Endothelial cell of umbilical vein (primary cell): ENCODE measurements around the gene LAG3. TPM values are rescaled to one million over a fixed set of nuclear protein-coding genes. Genes with fewer than 3 reads are reported as not detected.

Experiments used
- BruUV-seq: library from RNA; stranded (reverse); fragments of 400-500 nt; replicated peaks from 2 replicates; lab custom pipeline; 2021; lab: Mats Ljungman, UMichigan
- CTCF ChIA-PET: fragments of 300-600, 350-600 bp; sonication (Branson Sonifier 250); formaldehyde crosslinking; loops from one replicate; lab custom pipeline; 2021; ENCODE audit warnings: antibody characterized with exemption, inconsistent platforms; lab: Charles Lee
- POLR2A ChIA-PET: fragments of 300-600, 350-600 bp; sonication (Branson Sonifier 250); formaldehyde crosslinking; loops from one replicate; lab custom pipeline; 2021; ENCODE audit warnings: antibody characterized with exemption, inconsistent platforms; lab: Charles Lee
- DNase-seq: peaks from one replicate; pipeline ENCODE4 v3.0.0-alpha.2; 2011; ENCODE audit warnings: low read depth, low spot score
- FAIRE-seq: peaks from 2 replicates; lab custom pipeline; 2011; peaks lifted over from hg19 to GRCh38; lab: Jason Lieb, UNC
- H2AFZ ChIP-seq: 2 replicates; pipeline ENCODE4 v1.6.0; 2012; ENCODE audit warnings: low read depth, low read length, control low read depth, inconsistent platforms
- H3K27ac ChIP-seq: 2 replicates; pipeline ENCODE4 v1.5.1; 2011; ENCODE audit warnings: low read depth, mild to moderate bottlenecking, control low read depth, low read length, moderate library complexity; ENCODE audit not compliant: insufficient read depth
- H3K27me3 ChIP-seq, 2 experiments: 2 replicates each; pipeline versions ENCODE4 v1.6.0 to v1.6.1; 2011; ENCODE audit warnings: low read length in 2 of 2, mixed read lengths in 1 of 2; ENCODE audit not compliant: control insufficient read depth in 2 of 2, insufficient read depth in 2 of 2
- H3K36me3 ChIP-seq, 2 experiments: 2 replicates in 1 of 2; 3 replicates in 1 of 2; pipeline ENCODE4 v1.5.1; 2011; ENCODE audit warnings: low read length in 2 of 2, mild to moderate bottlenecking in 1 of 2, moderate library complexity in 1 of 2; ENCODE audit not compliant: control insufficient read depth in 2 of 2, insufficient read depth in 2 of 2; ENCODE audit errors: extremely low read depth in 1 of 2
- H3K4me1 ChIP-seq: 3 replicates; pipeline ENCODE4 v1.5.1; 2011; ENCODE audit warnings: mild to moderate bottlenecking, low read length; ENCODE audit not compliant: control insufficient read depth, insufficient read depth; ENCODE audit errors: extremely low read depth
- H3K4me2 ChIP-seq: 2 replicates; pipeline ENCODE4 v1.6.1; 2011; ENCODE audit warnings: low read length, control low read depth, mixed read lengths; ENCODE audit not compliant: insufficient read depth
- H3K4me3 ChIP-seq, 3 experiments: fragments of 200-600 bp in 1 of 3; sonication (generic), shearing (Covaris generic) in 1 of 3; replicated peaks in 1 of 3; 2 replicates each; pipeline ENCODE4 v1.5.1; 2011 to 2016; ENCODE audit warnings: control low read depth in 3 of 3, low read length in 3 of 3, mild to moderate bottlenecking in 2 of 3, inconsistent platforms in 1 of 3, low read depth in 1 of 3, moderate library complexity in 1 of 3; ENCODE audit not compliant: insufficient read depth in 1 of 3
- H3K79me2 ChIP-seq: 2 replicates; pipeline ENCODE4 v1.6.0; 2012; ENCODE audit warnings: low read length, inconsistent platforms; ENCODE audit not compliant: control insufficient read depth, insufficient read depth
- H3K9ac ChIP-seq: replicated peaks from 2 replicates; pipeline ENCODE3; 2011; ENCODE audit warnings: low read length, control low read depth; ENCODE audit not compliant: insufficient read depth; ENCODE audit errors: extremely low read depth
- H3K9me1 ChIP-seq: replicated peaks from 3 replicates; pipeline ENCODE4 v1.6.0; 2011; ENCODE audit warnings: mild to moderate bottlenecking, low read length; ENCODE audit not compliant: control insufficient read depth, insufficient read depth; ENCODE audit errors: extremely low read depth
- H3K9me3 ChIP-seq: replicated peaks from 2 replicates; pipeline ENCODE4 v1.5.1; 2012; ENCODE audit warnings: low read length, inconsistent platforms; ENCODE audit not compliant: control insufficient read depth, insufficient read depth
- H4K20me1 ChIP-seq: replicated peaks from 2 replicates; pipeline ENCODE3; 2011; ENCODE audit warnings: mild to moderate bottlenecking, low read length; ENCODE audit not compliant: control insufficient read depth, insufficient read depth; ENCODE audit errors: extremely low read depth
- CTCF ChIP-seq, 2 donors: IDR thresholded peaks; 1 replicate in 1 of 2; 2 replicates in 1 of 2; pipeline ENCODE4 v1.5.1; 2011; ENCODE audit warnings: low read length in 2 of 2, mild to moderate bottlenecking in 2 of 2, moderate library complexity in 2 of 2, control low read depth in 1 of 2, inconsistent platforms in 1 of 2, low read depth in 1 of 2; ENCODE audit not compliant: insufficient read depth in 1 of 2; ENCODE audit errors: extremely low read depth in 1 of 2
- EZH2 ChIP-seq: IDR thresholded peaks from 2 replicates; pipeline ENCODE4 v1.6.1; 2012; ENCODE audit warnings: borderline replicate concordance, low read depth, mild to moderate bottlenecking, moderate library complexity, low read length, inconsistent platforms; ENCODE audit not compliant: severe bottlenecking
- FOS ChIP-seq: IDR thresholded peaks from 2 replicates; pipeline ENCODE4 v1.6.1; 2011; ENCODE audit warnings: mild to moderate bottlenecking, low read length, moderate library complexity, borderline replicate concordance; ENCODE audit not compliant: insufficient read depth
- GATA2 ChIP-seq: IDR thresholded peaks from 2 replicates; pipeline ENCODE4 v1.7.0; 2011; ENCODE audit warnings: low read depth, mild to moderate bottlenecking, moderate library complexity, mixed read lengths, low read length; ENCODE audit not compliant: insufficient read length, insufficient read depth
- JUN ChIP-seq: IDR thresholded peaks from 2 replicates; pipeline ENCODE4 v1.6.1; 2011; ENCODE audit warnings: borderline replicate concordance, low read depth; ENCODE audit not compliant: insufficient read length, insufficient read depth
- MAX ChIP-seq: IDR thresholded peaks from 2 replicates; pipeline ENCODE4 v1.6.1; 2011; ENCODE audit not compliant: insufficient read depth, insufficient read length
- MYC ChIP-seq: IDR thresholded peaks from one replicate; pipeline ENCODE4 v1.6.1; 2011; ENCODE audit warnings: mild to moderate bottlenecking, low read depth, low read length
- POLR2A ChIP-seq: IDR thresholded peaks from 2 replicates; pipeline ENCODE4 v1.6.1; 2012; ENCODE audit warnings: low read depth, mild to moderate bottlenecking, control low read depth, low read length
- POLR2AphosphoS5 ChIP-seq: IDR thresholded peaks from 2 replicates; pipeline ENCODE4 v1.6.1; 2012; ENCODE audit warnings: low read depth, mild to moderate bottlenecking, control low read depth, low read length, moderate library complexity; ENCODE audit not compliant: insufficient read depth
- dilution Hi-C: fragments of 300-500 bp; cut with MboI; formaldehyde crosslinking; loops from one replicate; pipeline ENCODE4 v1.15.0; 2019; ENCODE audit warnings: low sequenced_read_pairs; ENCODE audit not compliant: extremely low pct_ligation_motif_present
- intact Hi-C: fragments of 100-400 bp; cut with micrococcal nuclease; formaldehyde crosslinking; loops from one replicate; pipeline ENCODE4 v1.10.0; 2022
- polyA plus RNA-seq, 4 experiments: library from polyadenylated mRNA; depleted of rRNA in 3 of 4; stranded (reverse) in 3 of 4; unstranded in 1 of 4; fragments of >200 nt; gene quantifications; 2 replicates each; pipeline versions ENCODE4 v1.2.1 to v1.2.3, GENCODE V29; 2011 to 2012; ENCODE audit warnings: missing spikeins in 1 of 4
- total RNA-seq: library from RNA; stranded (reverse); gene quantifications from 2 replicates; pipeline ENCODE4 v1.2.3, GENCODE V29; 2021

The LAG3 gene
- total and polyA plus RNA-seq, 2 donors (not counting 3 experiments of a cell fraction or from before 2014, with no cell fraction given) = 1.3 to 3.8 TPM

- no TSS peak for BruUV-seq
Observed at GRCh38 chr12:6772726-6773589, 638 bp downstream of the LAG3 start.

More at GRCh38 chr12:6772726-6773589, 638 bp downstream of the LAG3 start:
- intact Hi-C loops (no loop called here), dilution Hi-C loops (no loop called here)
- POLR2A ChIA-PET = no interaction called here
- peaks cover 0 to 29% of the 10 kb centered on the region in 2 experiments for H3K36me3 ChIP-seq
- H3K9ac ChIP-seq = no peak overlapping the region
- no peak overlapping the region for H2AFZ ChIP-seq
- H3K9me1 ChIP-seq = no peaks in the 10 kb centered on the region
- H3K4me1 ChIP-seq = peaks cover 13% of the 10 kb centered on the region
- no peak overlapping the region for H3K4me2 ChIP-seq
- FAIRE-seq (no peak), DNase-seq (no peak)
- H3K27ac ChIP-seq = no peak overlapping the region
- no peaks in the 10 kb centered on the region for H3K27me3 ChIP-seq
- TF ChIP-seq MAX = no peak
- TF ChIP-seq MYC = no peak
- TF ChIP-seq EZH2 = no peak
- no peak for TF ChIP-seq POLR2A
- TF ChIP-seq CTCF (IDR thresholded peaks at IDR 0.05; ENCODE audit: extremely low read depth in 1 of 2, insufficient read depth in 1 of 2, low read depth in 1 of 2, low read length in 2 of 2) = no peak
- TF ChIP-seq GATA2 = no peak
- no peak for TF ChIP-seq FOS
- TF ChIP-seq POLR2AphosphoS5 = no peak
- no peak for TF ChIP-seq JUN
- CTCF ChIA-PET = interaction anchor here (2.4 to 8.4 kb wide), 2 partner anchors 19 to 20 kb away, joined by 17 to 234 read pairs; partner anchors contain the start of gene MLF2
- no peaks in the 10 kb centered on the region for H3K9me3 ChIP-seq
- H3K4me3 ChIP-seq = no peak overlapping the region
- H3K79me2 ChIP-seq = peaks cover 18% of the 10 kb centered on the region
- no peaks in the 10 kb centered on the region for H4K20me1 ChIP-seq
